ENCODE results near the gene FAM200A.

FAM200A gene

GRCh38 chr7:99531354-99531765 lies 20.6 kb downstream of the FAM200A start:
- ChIA-PET POLR2A (no interaction called here), CTCF (interaction anchor here (1.0 to 1.4 kb wide), 3 partner anchors 7 to 16 kb away, joined by 3 to 4 read pairs (median 4); no protein-coding TSS in a partner anchor)
- TF ChIP-seq CTCF (IDR thresholded peaks at IDR 0.05; ENCODE audit: control extremely low read depth, extremely low read depth, low read depth, missing control alignments) = no peak
- no peak for DNase-seq (ENCODE audit: extremely low spot score)

- no peak for TF ChIP-seq CTCF (IDR thresholded peaks at IDR 0.05; ENCODE audit: control extremely low read depth, extremely low read depth, low read depth, missing control alignments)
- DNase-seq (ENCODE audit: extremely low spot score) = no peak
- POLR2A ChIA-PET = no interaction called here
- CTCF ChIA-PET = interaction anchor here (0.8 to 1.4 kb wide), 5 partner anchors 9 to 31 kb away, joined by 3 to 5 read pairs (median 4); no protein-coding TSS in a partner anchor
These were observed 26.0 kb downstream of the FAM200A start for GRCh38 chr7:99525713-99526440.

GRCh38 chr7:99521399-99521798 lies 30.5 kb downstream of the FAM200A start:
- POLR2A ChIA-PET = no interaction called here
- no peak for DNase-seq (ENCODE audit: extremely low spot score)
- CTCF ChIA-PET = no interaction called here
- no peak for TF ChIP-seq CTCF (IDR thresholded peaks at IDR 0.05; ENCODE audit: control extremely low read depth, extremely low read depth, low read depth, missing control alignments)

GRCh38 chr7:99514050-99514449 lies 37.9 kb downstream of the FAM200A start:
- POLR2A ChIA-PET = interaction anchor here (0.5 to 2.0 kb wide), 2 partner anchors 10 to 110 kb away, joined by 4 to 5 read pairs; partner anchors contain the start of gene ZKSCAN5
- no peak for TF ChIP-seq CTCF (IDR thresholded peaks at IDR 0.05; ENCODE audit: control extremely low read depth, extremely low read depth, low read depth, missing control alignments)
- CTCF ChIA-PET = interaction anchor here (1.5 kb wide), 1 partner anchor 19 kb away, joined by 3 read pairs; no protein-coding TSS in a partner anchor
- peak; percentile 37 for DNase-seq (ENCODE audit: extremely low spot score)

GRCh38 chr7:99505324-99505662 lies 46.6 kb downstream of the FAM200A start:
- no peak for DNase-seq (ENCODE audit: extremely low spot score)
- ChIA-PET POLR2A (interaction anchor here (0.6 to 1.5 kb wide), 7 partner anchors 13 to 97 kb away, joined by 3 to 7 read pairs (median 3); partner anchors contain the start of genes BUD31, PDAP1 and ZNF655), CTCF (interaction anchor here (1.0 to 1.3 kb wide), 2 partner anchors 22 to 45 kb away, joined by 3 read pairs; no protein-coding TSS in a partner anchor)
- TF ChIP-seq CTCF (IDR thresholded peaks at IDR 0.05; ENCODE audit: control extremely low read depth, extremely low read depth, low read depth, missing control alignments) = no peak

GRCh38 chr7:99504603-99505323 lies 47.2 kb downstream of the FAM200A start, which contains the start of gene ZKSCAN5:
Gene ZKSCAN5 (plus strand): TSS chr7:99504662. CDS start chr7:99506045, 1,383 bp downstream.
- DNase-seq (ENCODE audit: extremely low spot score) = peak; percentile 96
- CTCF ChIA-PET = interaction anchor here (1.0 to 1.3 kb wide), 2 partner anchors 22 to 45 kb away, joined by 3 read pairs; no protein-coding TSS in a partner anchor
- POLR2A ChIA-PET = interaction anchor here (0.6 to 1.5 kb wide), 10 partner anchors 9 to 510 kb away, joined by 3 to 7 read pairs (median 4); partner anchors contain the start of genes BUD31, PDAP1, ZKSCAN1 and ZNF655

More at GRCh38 chr7:99504603-99505323, 47.2 kb downstream of the FAM200A start, which contains the start of gene ZKSCAN5:
- TF ChIP-seq CTCF (IDR thresholded peaks at IDR 0.05; ENCODE audit: control extremely low read depth, extremely low read depth, low read depth, missing control alignments) = no peak

All from GM10248 (cell line).